ENCODE measurements around the gene HOXC9. TPM values are rescaled to one million over a fixed set of nuclear protein-coding genes. Genes with fewer than 3 reads are reported as not detected.

Gene HOXC9
- total RNA-seq, 1 experiment from 2014 or later = 11.3 TPM

DNA sequence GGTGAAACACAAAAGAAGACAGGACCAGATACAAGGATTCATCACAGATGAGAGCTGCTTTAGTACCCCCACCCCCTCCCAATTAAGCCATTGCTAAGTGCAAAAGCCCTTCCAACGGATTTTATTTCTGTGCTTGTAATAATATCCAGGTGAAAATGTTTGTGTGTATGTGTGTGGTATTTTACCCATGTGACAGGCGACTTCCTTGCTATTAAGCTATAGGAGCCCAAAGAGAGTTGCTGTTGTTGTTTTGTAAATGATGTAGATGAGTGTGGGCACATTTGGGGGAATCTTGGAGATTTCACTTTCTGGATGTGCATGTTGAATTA lies 50.5 kb downstream of the HOXC9 start (continued):
- no peak for TF ChIP-seq CEBPB (IDR thresholded peaks at IDR 0.05; ENCODE audit: low read depth)
- TF ChIP-seq SRF (IDR thresholded peaks at IDR 0.05; ENCODE audit: low read depth) = no peak
- TF ChIP-seq, protein P1, sequence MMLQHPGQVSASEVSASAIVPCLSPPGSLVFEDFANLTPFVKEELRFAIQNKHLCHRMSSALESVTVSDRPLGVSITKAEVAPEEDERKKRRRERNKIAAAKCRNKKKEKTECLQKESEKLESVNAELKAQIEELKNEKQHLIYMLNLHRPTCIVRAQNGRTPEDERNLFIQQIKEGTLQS (IDR thresholded peaks at IDR 0.05) = no peak
- no peak for TF ChIP-seq POLR2AphosphoS5 (IDR thresholded peaks at IDR 0.05; ENCODE audit: low read depth, low read length)

DNA sequence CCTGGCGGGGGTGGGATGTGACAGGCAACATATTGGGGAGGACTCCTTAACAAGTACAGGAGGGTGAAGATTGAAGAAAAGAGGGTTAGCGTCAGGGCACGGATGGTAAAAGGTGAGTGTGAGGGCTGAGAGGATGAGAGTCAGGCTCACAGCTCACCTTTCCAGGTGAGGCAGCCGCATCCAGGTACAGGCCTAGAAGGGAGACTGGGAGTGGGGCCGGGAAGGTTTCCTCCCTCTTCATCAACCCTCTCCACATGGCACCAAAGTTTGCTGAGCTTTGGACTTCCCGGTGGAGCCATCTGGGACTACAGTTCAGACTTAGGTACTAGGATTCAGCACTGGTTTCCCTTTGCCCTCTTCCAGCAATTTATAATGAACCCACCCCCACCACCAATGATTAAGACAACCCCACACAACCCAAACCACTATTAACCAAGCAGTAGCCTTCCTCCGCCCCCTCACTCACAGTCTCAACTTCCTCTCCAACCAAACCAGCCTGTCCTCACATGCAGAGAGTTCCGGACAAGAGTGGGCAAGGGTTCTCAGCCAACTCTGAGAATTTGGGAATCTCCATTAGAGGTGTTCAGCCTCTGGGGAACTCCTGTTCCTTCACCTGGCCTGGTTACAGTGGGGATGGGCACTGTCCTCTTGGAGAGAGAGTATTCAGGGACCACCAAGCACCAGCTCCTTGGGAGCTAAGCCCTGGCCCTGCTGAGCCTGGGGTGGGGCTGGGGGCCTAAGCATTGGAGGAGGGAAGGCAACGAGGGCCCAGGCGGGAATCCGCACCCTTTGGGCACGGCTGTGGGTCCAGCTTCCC lies 51.3 kb downstream of the HOXC9 start:
- ChIA-PET POLR2A (interaction anchor here (0.6 kb wide), 1 partner anchor 34 kb away, joined by 3 read pairs; no protein-coding TSS in a partner anchor), CTCF (interaction anchor here (1.3 to 1.6 kb wide), 2 partner anchors 19 kb away, joined by 4 to 5 read pairs; partner anchors contain the start of gene HOXC5), RAD21 (ENCODE audit: low non-redundant PET in 1 of 2, low total read pairs in 2 of 2, uncharacterized antibody in 2 of 2, unreplicated experiment in 2 of 2) (no interaction called here)
- Histone ChIP-seq H3K9me3 (ENCODE audit: control insufficient read depth in 1 of 2, insufficient read depth in 1 of 2, low read depth in 1 of 2, low read length in 2 of 2) (no peaks in the 10 kb centered on the region), H3K27me3 (ENCODE audit: insufficient read depth, low read length) (no peaks in the 10 kb centered on the region), H3K27ac (ENCODE audit: low read depth, low read length) (no peak overlapping the region), H3K4me2 (ENCODE audit: low read length) (no peak overlapping the region), H3K9ac (ENCODE audit: low read length) (no peak overlapping the region), H3K79me2 (ENCODE audit: insufficient read depth, low read length) (no peaks in the 10 kb centered on the region), H2AFZ (ENCODE audit: low read depth, low read length, poor library complexity, severe bottlenecking) (no peak overlapping the region), H3K4me3 (replicated peaks in 1 of 2; ENCODE audit: low read depth in 1 of 2, low read length in 2 of 2) (no peak overlapping the region), H3K9me2 (ENCODE audit: insufficient read depth) (no peaks in the 10 kb centered on the region), H4K20me1 (ENCODE audit: insufficient read depth) (no peaks in the 10 kb centered on the region), H3K4me1 (ENCODE audit: control insufficient read depth in 1 of 2, insufficient read depth in 2 of 2, low read length in 2 of 2) (no peaks in the 10 kb centered on the region), H3K36me3 (ENCODE audit: control insufficient read depth in 1 of 2, insufficient read depth in 2 of 2, low read length in 2 of 2) (no peaks in the 10 kb centered on the region)
- BruUV-seq (replicated peaks) = no TSS peak
- TF ChIP-seq POLR2AphosphoS5 (IDR thresholded peaks at IDR 0.05; ENCODE audit: low read depth, low read length) (no peak), ELF1 (IDR thresholded peaks at IDR 0.05; ENCODE audit: borderline replicate concordance, low read depth) (no peak), ZFX (IDR thresholded peaks at IDR 0.05) (no peak), CEBPB (IDR thresholded peaks at IDR 0.05; ENCODE audit: low read depth) (no peak), CBX3 (IDR thresholded peaks at IDR 0.05; ENCODE audit: low read depth) (no peak), TCF7L2 (IDR thresholded peaks at IDR 0.05; ENCODE audit: borderline replicate concordance, extremely low read depth, insufficient read depth, insufficient read length) (no peak), POLR2A (IDR thresholded peaks at IDR 0.05; ENCODE audit: borderline replicate concordance, extremely low read depth, insufficient read depth, insufficient read length) (no peak), JUND (IDR thresholded peaks at IDR 0.05) (no peak), EZH2 (IDR thresholded peaks at IDR 0.05) (no peak)
- TF ChIP-seq, protein P1 (IDR thresholded peaks at IDR 0.05) = no peak
- TF ChIP-seq, protein P2, sequence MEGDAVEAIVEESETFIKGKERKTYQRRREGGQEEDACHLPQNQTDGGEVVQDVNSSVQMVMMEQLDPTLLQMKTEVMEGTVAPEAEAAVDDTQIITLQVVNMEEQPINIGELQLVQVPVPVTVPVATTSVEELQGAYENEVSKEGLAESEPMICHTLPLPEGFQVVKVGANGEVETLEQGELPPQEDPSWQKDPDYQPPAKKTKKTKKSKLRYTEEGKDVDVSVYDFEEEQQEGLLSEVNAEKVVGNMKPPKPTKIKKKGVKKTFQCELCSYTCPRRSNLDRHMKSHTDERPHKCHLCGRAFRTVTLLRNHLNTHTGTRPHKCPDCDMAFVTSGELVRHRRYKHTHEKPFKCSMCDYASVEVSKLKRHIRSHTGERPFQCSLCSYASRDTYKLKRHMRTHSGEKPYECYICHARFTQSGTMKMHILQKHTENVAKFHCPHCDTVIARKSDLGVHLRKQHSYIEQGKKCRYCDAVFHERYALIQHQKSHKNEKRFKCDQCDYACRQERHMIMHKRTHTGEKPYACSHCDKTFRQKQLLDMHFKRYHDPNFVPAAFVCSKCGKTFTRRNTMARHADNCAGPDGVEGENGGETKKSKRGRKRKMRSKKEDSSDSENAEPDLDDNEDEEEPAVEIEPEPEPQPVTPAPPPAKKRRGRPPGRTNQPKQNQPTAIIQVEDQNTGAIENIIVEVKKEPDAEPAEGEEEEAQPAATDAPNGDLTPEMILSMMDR (IDR thresholded peaks at IDR 0.05 in 2 of 3, conservative IDR thresholded peaks at IDR 0.05 in 1 of 3; ENCODE audit: borderline replicate concordance in 1 of 3, insufficient read depth in 1 of 3, low read depth in 2 of 3, low read length in 2 of 3) = no peak
- TF ChIP-seq, protein P3, sequence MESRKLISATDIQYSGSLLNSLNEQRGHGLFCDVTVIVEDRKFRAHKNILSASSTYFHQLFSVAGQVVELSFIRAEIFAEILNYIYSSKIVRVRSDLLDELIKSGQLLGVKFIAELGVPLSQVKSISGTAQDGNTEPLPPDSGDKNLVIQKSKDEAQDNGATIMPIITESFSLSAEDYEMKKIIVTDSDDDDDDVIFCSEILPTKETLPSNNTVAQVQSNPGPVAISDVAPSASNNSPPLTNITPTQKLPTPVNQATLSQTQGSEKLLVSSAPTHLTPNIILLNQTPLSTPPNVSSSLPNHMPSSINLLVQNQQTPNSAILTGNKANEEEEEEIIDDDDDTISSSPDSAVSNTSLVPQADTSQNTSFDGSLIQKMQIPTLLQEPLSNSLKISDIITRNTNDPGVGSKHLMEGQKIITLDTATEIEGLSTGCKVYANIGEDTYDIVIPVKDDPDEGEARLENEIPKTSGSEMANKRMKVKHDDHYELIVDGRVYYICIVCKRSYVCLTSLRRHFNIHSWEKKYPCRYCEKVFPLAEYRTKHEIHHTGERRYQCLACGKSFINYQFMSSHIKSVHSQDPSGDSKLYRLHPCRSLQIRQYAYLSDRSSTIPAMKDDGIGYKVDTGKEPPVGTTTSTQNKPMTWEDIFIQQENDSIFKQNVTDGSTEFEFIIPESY (IDR thresholded peaks at IDR 0.05; ENCODE audit: extremely low read depth, insufficient replicate concordance, low read length) = no peak
- no peak for ATAC-seq
- intact Hi-C loops (cut with micrococcal nuclease) = no loop called here
- no peak for DNase-seq (ENCODE audit: low read depth, low spot score)

Data from HCT116 (cell line).